K562 (cell line): ENCODE measurements around the gene PNCK. TPM values are rescaled to one million over a fixed set of nuclear protein-coding genes. Genes with fewer than 3 reads are reported as not detected.
A peak's percentile ranks its signal among the peaks of the same experiment; 100 is the strongest.
"Not testable (repeated sequence)": the region's sequence is repeated elsewhere in the genome, so short reads cannot be mapped to it uniquely, and the experiment has no call there.

Experiments used
- ATAC-seq: fragments of 200-7000 bp; cut with Tn5 transposase; 3 replicates; pipeline ENCODE4 v1.9.1; 2020; ENCODE audit warnings: moderate library complexity
- BruUV-seq: library from RNA; stranded (reverse); fragments of 400-500 nt; replicated peaks from 2 replicates; lab custom pipeline; 2021; lab: Mats Ljungman, UMichigan
- CTCF ChIA-PET: fragments of 300-600 bp; formaldehyde crosslinking; extraction: SDS; loops from one replicate; lab custom pipeline; 2021; ENCODE audit warnings: low intra/inter-chr PET ratio; lab: Yijun Ruan, JAX
- POLR2A ChIA-PET: fragments of 300-600, 350-650 bp; sonication (Branson Sonifier 250); formaldehyde crosslinking; extraction: SDS; loops from one replicate; lab custom pipeline; 2021; ENCODE audit warnings: antibody characterized with exemption, inconsistent platforms; lab: Yijun Ruan, JAX
- DNase-seq, 4 experiments: peaks; one replicate each; pipeline versions ENCODE4 v3.0.0 to v3.0.0-alpha.2; 2011 to 2018; ENCODE audit warnings: low spot score in 3 of 4, mixed read lengths in 3 of 4; ENCODE audit errors: extremely low read depth in 1 of 4
- FAIRE-seq: peaks from 2 replicates; lab custom pipeline; 2011; peaks lifted over from hg19 to GRCh38; lab: Jason Lieb, UNC
- H2AFZ ChIP-seq: 2 replicates; pipeline ENCODE4 v1.6.0; 2011; ENCODE audit warnings: low read depth, low read length, control low read depth, inconsistent platforms
- H3K27ac ChIP-seq: fragments of 200-600 bp; 3 replicates; pipeline ENCODE4 v1.8.0; 2011; ENCODE audit warnings: low read depth, mild to moderate bottlenecking, control low read depth, inconsistent platforms, low read length, moderate library complexity, mixed read lengths; ENCODE audit errors: extremely low read depth
- H3K27me3 ChIP-seq, 2 experiments: fragments of 300-600 bp in 1 of 2; 2 replicates in 1 of 2; 3 replicates in 1 of 2; pipeline versions ENCODE4 v1.6.0 to v1.8.0; 2011; ENCODE audit warnings: inconsistent platforms in 2 of 2, low read length in 2 of 2, mild to moderate bottlenecking in 1 of 2, mixed read lengths in 1 of 2, moderate library complexity in 1 of 2; ENCODE audit not compliant: control insufficient read depth in 2 of 2, insufficient read depth in 2 of 2
- H3K36me3 ChIP-seq: fragments of 300-600 bp; 3 replicates; pipeline ENCODE4 v1.8.0; 2011; ENCODE audit warnings: mild to moderate bottlenecking, low read length, inconsistent platforms; ENCODE audit not compliant: control insufficient read depth, insufficient read depth
- H3K4me1 ChIP-seq, 2 experiments: fragments of 200-600 bp in 1 of 2; replicated peaks in 1 of 2; 2 replicates in 1 of 2; 3 replicates in 1 of 2; pipeline versions ENCODE4 v1.5.1 to v1.8.0; 2011; ENCODE audit warnings: inconsistent platforms in 2 of 2, low read length in 2 of 2, mild to moderate bottlenecking in 1 of 2, mixed read lengths in 1 of 2, moderate library complexity in 1 of 2; ENCODE audit not compliant: control insufficient read depth in 2 of 2, insufficient read depth in 2 of 2
- H3K4me2 ChIP-seq: 2 replicates; pipeline ENCODE4 v1.6.1; 2011; ENCODE audit warnings: low read length, control low read depth, inconsistent platforms, mixed read lengths; ENCODE audit not compliant: insufficient read depth
- H3K4me3 ChIP-seq: fragments of 200-600 bp; sonication (generic), shearing (Covaris generic); 2 replicates; pipeline ENCODE4 v1.5.1; 2016; ENCODE audit warnings: control low read depth, inconsistent platforms
- H3K79me2 ChIP-seq: fragments of 200-600 bp; 3 replicates; pipeline ENCODE4 v1.8.0; 2011; ENCODE audit warnings: low read length, inconsistent platforms; ENCODE audit not compliant: control insufficient read depth, insufficient read depth
- H3K9ac ChIP-seq, 2 experiments: 2 replicates each; pipeline versions ENCODE4 v1.6.0 to v1.6.1; 2011; ENCODE audit warnings: low read depth in 2 of 2, low read length in 2 of 2, control low read depth in 1 of 2, inconsistent platforms in 1 of 2, mild to moderate bottlenecking in 1 of 2, mixed read lengths in 1 of 2; ENCODE audit not compliant: insufficient read depth in 1 of 2
- H3K9me1 ChIP-seq: one replicate; pipeline ENCODE4 v1.6.0; 2011; ENCODE audit warnings: inconsistent platforms, mild to moderate bottlenecking, low read length, moderate library complexity; ENCODE audit not compliant: control insufficient read depth, insufficient read depth
- H3K9me3 ChIP-seq: replicated peaks from 2 replicates; pipeline ENCODE4 v1.5.1; 2011; ENCODE audit warnings: low read depth, low read length, inconsistent platforms; ENCODE audit not compliant: control insufficient read depth, insufficient read depth
- H4K20me1 ChIP-seq: replicated peaks from 2 replicates; pipeline ENCODE4 v1.6.1; 2011; ENCODE audit warnings: low read length, inconsistent platforms, mixed read lengths; ENCODE audit not compliant: control insufficient read depth, insufficient read depth
- CAMTA2 ChIP-seq: fragments of 250-450 bp; sonication (Bioruptor Pico); conservative IDR thresholded peaks from 2 replicates; pipeline ENCODE4 v1.5.1; 2022
- POLR2A ChIP-seq: fragments of 450-650 bp; conservative IDR thresholded peaks from 2 replicates; pipeline ENCODE4 v1.6.1; 2016
- RBFOX2 ChIP-seq: fragments of 200-400 bp; formaldehyde crosslinking; IDR thresholded peaks from 2 replicates; pipeline ENCODE4 v1.6.1; 2017; ENCODE audit warnings: low read depth, mild to moderate bottlenecking, low read length, moderate library complexity
- SUPT5H ChIP-seq: fragments of 450-650 bp; IDR thresholded peaks from 2 replicates; pipeline ENCODE4 v1.6.1; 2016
- TFE3 ChIP-seq: fragments of 450-650 bp; formaldehyde crosslinking; IDR thresholded peaks from 2 replicates; pipeline ENCODE4 v1.4.0; 2020; ENCODE audit warnings: mild to moderate bottlenecking, mixed read lengths
- ZBTB9 ChIP-seq: fragments of 450-650 bp; formaldehyde crosslinking; IDR thresholded peaks from 2 replicates; pipeline ENCODE4 v1.4.0; 2020; ENCODE audit warnings: mild to moderate bottlenecking, moderate library complexity
- ZNF77 ChIP-seq: fragments of 250-450 bp; sonication (Bioruptor Pico); IDR thresholded peaks from 2 replicates; pipeline ENCODE4 v1.5.0; 2020
- WGBS: fragments of 100-300 bp; shearing (Covaris generic); methylation state at CpG from one replicate; pipeline ENCODE4 v1.1.6; 2016; ENCODE audit warnings: low coverage, mixed read lengths; ENCODE audit not compliant: insufficient coverage; ENCODE audit errors: missing lambda C conversion rate; 5-methylcytosine and 5-hydroxymethylcytosine counted together
- in situ Hi-C: fragments of 300-500 bp; cut with MboI; formaldehyde crosslinking; loops from 4 replicates; pipeline ENCODE4 v1.15.0; 2018; ENCODE audit warnings: inconsistent platforms, mixed read lengths
- intact Hi-C: fragments of 100-400 bp; cut with micrococcal nuclease; formaldehyde crosslinking; loops from 2 replicates; pipeline ENCODE4 v1.14.2; 2022
- polyA plus RNA-seq, 8 experiments: library from polyadenylated mRNA; depleted of rRNA in 4 of 8; stranded (reverse) in 5 of 8; unstranded in 3 of 8; fragments of >200 nt; fragmentation: Nextera tagmentation in 2 of 8; fragmentation: Illumina TruSeq in 1 of 8; extraction: Ambion mirVana in 2 of 8; extraction: Trizol in 1 of 8; gene quantifications; 2 replicates each; pipeline versions ENCODE4 v1.2.1 to v1.2.3, GENCODE V29; 2011 to 2014; ENCODE audit warnings: inconsistent platforms in 1 of 8, missing spikeins in 1 of 8
- total RNA-seq, 7 experiments: library from RNA; depleted of rRNA in 6 of 7; stranded (reverse); fragments of >200 nt in 6 of 7; fragmentation: Illumina TruSeq in 2 of 7; extraction: Trizol in 2 of 7; gene quantifications; 2 replicates each; pipeline versions ENCODE4 v1.2.1 to v1.2.3, GENCODE V29; 2011 to 2021; ENCODE audit warnings: low replicate concordance in 1 of 7

Gene PNCK
- total and polyA plus RNA-seq, 9 of the 15 experiments (the other 6 are each of a cell fraction or from before 2014, with no cell fraction given): 0.13 to 7.5 (median 1.2) TPM; not detected in 1

DNA sequence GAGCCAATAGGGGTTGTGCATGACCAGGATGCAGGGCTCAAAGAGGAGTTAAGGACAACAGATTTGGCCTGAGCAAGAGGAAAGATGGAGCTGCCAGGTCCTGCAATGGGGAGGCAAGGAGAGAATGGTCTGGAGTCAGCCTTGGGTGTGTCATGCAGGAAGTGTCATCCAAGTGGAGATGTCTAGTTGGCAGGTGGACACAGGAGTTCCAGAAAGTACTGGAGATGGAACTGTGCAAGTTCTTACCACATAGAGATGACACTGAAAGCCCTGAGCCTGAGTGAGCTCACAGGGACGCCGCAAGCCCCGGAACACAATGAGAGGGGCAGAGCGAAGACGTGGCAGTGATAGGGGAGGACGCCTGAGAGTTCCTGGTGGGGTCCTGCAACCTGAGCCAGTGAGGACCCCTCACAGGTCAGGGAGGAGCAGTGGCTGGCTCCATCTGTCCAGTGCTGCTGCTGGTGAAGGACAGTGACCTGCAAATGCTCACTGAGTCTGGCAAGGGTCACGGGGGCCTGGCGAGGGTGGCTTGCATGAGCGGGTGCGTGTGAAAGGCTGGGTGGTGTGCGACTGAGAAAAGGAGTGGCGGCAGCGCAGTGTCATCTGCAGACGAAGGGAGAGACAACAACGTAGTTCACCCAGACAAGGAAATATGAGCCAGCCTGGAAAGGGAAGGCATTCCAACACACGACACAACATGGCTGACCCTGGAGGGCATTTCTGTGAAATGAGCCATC lies 23.5 kb upstream of the PNCK start:
- H4K20me1 ChIP-seq, CTCF ChIA-PET, FAIRE-seq, H3K9ac ChIP-seq, H3K9me3 ChIP-seq, BruUV-seq, H3K4me3 ChIP-seq, H3K9me1 ChIP-seq, POLR2A ChIA-PET, H3K79me2 ChIP-seq, H3K27me3 ChIP-seq, intact Hi-C loops, H3K4me2 ChIP-seq, H3K27ac ChIP-seq, in situ Hi-C loops, DNase-seq, H2AFZ ChIP-seq: not testable (repeated sequence)
- TF ChIP-seq TFE3 (CRISPR knock-in tag) (peak; percentile 20; the same call in 1 of the 2 replicates), ZNF77 (CRISPR knock-in tag) (peak; percentile 61; the same call in 1 of the 2 replicates), ZBTB9 (CRISPR knock-in tag) (0 out of 2 replicates have a peak, but pooled peaks have one; percentile 31), RBFOX2 (peak; percentile 43), SUPT5H (peak; percentile 66), CAMTA2 (CRISPR knock-in tag) (0 out of 2 replicates have a peak, but pooled peaks have one; percentile 28), POLR2A (peak; percentile 62; the same call in 1 of the 2 replicates)
- peaks cover 0 to 35% of the 10 kb centered on the region in 2 experiments; a peak in 3 of 5 replicates for H3K4me1 ChIP-seq
- ATAC-seq: peak; percentile 9
- 89% methylated on average over 15 of the region's 16 CpGs for WGBS
- H3K36me3 ChIP-seq: peaks cover 63% of the 10 kb centered on the region; the same call in 1 of the 3 replicates
